ENCODE measurements around the gene HOXB3.
"Not testable (repeated sequence)": the region's sequence is repeated elsewhere in the genome, so short reads cannot be mapped to it uniquely, and the experiment has no call there.

The HOXB3 gene

DNA sequence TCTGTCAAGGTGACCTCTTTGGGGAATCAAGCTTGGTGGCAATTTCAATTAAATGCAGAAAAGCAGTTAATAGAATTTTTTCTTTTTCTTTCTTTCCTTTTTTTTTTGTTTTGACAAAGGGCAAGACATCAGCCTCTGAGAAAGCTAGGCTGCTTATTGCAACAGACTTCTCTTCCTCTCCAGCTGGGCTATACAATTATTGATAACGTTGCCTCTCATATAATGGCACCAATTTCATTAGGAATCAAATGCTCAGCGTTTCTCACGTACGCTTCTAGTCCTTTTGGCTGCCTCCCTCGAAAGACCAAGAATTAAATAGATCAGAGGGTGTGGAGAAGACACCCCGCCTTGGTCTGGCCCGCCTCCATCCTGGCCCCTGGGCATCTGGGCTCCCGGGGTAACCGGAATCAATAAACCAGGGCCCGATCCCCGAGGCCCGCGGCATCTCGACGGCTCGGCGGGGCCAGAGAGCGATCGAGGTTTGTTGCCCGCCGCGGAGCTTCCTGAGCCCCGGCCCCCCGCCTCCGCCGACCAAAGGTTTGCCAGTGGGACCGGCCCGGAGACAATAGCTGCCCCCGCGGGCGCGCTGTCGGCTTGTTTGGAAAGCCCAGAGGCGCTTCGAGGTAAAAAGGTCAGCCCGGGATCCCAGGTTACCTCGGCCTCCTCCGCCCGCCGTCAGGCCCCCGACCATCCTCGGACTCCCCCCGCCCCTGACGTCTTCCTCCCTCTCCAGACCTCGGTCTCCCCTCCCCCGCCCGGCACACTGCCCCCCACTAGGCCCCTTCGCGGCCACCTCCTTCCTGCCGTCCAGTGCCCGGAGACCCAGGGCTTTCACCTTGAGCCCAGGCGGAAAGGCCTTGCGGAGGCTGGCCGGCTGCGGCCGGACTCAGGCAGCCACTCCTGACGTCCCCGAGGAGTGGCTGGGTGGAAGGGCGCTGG lies 63.2 kb downstream of the HOXB3 start:
- no peak for DNase-seq (ENCODE audit: low read depth)

DNA sequence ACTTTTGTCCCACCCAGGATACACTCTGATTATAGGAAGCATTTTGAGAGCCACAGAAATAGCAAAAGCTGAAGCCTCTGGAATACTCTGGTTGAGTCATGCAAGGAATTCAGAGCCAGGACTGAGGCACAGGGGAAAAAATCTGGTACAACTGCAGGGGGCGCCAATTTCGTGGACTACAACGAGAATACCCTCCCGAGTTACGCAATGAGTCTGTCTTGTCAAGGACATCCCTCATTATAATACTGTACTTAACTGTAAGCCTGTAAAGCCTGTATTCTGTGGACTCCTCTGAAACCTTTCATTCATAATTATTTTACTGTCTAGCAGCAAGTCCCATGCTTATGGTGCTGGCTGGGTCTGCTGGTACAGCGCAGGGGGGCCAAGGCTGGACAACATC lies 67.0 kb downstream of the HOXB3 start:
- DNase-seq (ENCODE audit: low read depth) = no peak

DNA sequence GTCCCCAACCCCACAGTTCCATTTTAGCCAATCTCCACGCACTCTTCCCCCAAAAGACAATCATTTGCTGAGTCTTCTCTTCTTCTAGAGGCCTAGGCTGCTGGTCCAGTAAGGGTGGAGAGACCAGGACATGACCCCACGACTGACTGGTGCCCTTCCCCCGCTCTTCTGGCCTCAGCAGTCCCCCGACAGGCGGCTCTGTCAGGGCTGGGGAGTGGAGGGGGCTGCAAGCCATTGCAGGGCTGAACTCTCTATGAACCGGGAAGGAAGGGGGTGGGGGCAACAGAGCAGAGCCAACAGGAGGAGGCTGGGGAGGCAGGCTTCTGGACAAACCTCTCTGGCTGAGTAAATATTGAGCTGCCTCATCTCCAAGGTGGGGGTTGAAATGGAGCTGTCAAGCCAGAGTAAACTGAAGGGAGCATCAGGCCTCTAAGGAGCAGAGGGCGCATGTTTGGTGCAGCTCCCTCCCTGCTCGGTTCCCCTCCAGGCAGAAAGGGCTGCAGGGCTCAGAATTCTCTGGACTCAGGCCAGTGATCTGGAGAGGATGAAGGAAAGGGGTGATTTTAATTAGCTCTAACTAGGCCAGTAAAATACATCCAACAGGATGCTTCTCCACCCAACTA lies 67.9 kb downstream of the HOXB3 start:
- no peak for DNase-seq (ENCODE audit: low read depth)

DNA sequence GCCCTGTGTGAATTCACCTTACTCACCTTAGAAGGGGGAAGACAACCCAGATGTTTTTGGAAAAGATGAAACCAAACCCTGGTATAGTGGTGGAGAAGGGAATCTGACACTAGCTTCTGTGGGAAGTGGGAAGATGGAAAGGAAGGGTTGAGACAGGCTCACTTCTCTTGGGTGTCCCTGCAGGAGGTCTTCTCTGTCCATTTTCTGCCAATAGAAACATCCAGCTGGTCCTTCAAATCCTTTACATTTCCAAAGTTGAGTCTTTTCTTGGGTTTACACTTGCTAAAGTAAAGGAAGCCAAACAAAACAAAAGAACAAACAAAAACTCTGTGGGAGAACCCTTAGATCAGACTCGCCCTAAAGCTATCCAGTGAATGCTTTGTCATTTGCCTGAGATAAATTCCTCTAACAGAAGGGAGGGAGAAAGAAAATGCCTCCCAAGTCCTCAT lies 69.4 kb downstream of the HOXB3 start:
- no peak for DNase-seq (ENCODE audit: low read depth)

DNA sequence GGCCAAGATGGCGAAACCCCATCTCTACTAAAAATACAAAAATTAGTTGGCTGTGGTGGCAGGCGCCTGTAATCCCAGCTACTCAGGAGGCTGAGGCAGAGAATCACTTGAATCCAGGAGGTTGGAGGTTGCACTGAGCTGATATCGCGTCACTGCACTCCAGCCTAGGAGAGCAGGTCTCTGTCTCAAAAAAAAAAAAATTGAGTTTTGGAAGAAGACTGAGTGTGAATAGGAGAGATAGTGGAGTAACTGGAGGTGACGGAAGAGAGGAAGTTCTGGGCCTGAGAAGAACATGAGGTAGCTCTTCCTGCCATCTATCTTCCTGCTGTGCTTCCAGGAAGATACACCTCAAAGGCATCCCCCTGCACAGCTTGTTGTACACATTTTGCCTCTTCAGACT lies 70.6 kb downstream of the HOXB3 start:
- no peak for DNase-seq (ENCODE audit: low read depth)

DNA sequence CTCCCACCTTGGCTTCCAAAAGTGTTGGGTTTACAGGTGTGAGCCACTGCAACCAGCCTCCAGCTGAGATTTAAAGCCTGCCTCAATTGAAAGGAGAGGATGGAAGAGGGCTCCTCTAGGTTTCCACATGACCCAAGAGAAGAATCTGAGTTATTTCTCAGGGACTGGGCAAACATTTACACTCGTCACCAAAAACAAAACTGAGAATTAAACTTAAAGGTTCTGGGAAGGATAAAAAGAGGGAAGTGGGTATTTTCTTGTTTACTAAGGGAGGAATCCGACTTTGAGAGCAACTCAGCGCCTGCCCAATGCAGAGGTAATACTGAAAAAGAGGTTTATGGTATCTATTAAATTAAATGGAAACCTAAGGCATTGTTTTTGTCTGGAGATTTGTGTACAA lies 72.6 kb downstream of the HOXB3 start:
- no peak for DNase-seq (ENCODE audit: low read depth)

DNA sequence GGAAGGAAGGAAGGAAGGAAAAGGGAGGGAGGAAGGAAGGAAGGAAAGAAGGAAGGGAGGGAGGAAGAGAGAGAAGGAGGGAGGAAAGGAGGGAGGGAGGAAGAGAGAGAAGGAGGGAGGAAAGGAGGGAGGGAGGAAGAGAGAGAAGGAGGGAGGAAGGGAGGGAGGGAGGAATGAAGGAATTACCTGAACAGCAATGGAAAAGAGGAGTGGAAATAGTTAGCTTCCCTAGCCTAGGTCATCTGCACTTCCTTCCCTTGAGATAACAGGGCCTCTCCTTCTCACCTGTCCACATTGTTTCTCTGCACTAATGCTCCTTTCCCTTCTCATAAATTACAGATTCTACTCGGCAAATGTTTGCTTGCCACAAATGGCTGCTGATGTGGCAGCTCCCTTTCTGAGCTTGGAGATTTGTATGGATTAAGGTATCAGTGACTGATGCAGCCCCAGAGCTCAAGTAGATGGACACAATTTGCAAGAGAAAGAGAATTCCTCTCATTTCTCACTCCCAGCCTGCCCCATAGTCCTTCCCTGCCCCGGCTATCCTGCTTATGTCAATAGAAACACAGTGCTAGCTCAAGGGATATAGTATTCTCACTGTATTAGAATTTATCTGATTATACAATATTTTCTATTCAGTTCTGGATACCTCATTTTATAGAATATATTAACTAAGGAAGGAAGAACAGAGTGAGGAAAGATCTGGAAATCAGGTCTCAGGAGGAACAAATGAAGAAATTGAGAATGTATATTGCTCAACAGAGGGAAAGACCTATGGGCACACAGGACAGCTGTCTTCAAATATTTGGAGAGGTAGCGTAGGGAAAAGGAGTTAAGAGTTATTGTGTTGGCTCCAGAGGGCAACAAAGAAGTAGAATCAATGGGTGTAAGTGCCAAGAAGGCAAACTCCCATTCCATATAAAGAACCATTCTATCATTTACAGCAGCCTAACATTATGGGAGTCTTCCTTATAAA lies 73.8 kb downstream of the HOXB3 start:
- no peak for DNase-seq (ENCODE audit: low read depth)

DNA sequence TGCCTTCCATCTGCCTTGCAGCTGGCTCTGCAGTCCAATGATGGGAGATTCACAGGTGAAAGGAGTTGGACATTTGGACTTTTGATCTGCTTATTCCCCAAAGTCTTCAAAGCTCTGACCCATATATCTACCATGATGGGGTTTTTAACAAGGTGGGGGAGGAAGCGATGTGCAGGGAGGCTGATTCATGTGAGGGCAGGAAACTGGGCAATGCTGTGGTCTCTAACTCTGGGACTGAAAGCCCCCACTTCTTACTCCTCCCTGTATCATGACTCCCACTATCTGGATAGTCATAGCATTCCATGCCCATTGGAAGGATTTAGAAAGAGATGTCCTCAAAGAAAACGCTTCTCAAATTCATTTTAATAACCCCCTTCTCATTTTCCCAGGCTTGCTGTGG lies 75.6 kb downstream of the HOXB3 start:
- no peak for DNase-seq (ENCODE audit: low read depth)

DNA sequence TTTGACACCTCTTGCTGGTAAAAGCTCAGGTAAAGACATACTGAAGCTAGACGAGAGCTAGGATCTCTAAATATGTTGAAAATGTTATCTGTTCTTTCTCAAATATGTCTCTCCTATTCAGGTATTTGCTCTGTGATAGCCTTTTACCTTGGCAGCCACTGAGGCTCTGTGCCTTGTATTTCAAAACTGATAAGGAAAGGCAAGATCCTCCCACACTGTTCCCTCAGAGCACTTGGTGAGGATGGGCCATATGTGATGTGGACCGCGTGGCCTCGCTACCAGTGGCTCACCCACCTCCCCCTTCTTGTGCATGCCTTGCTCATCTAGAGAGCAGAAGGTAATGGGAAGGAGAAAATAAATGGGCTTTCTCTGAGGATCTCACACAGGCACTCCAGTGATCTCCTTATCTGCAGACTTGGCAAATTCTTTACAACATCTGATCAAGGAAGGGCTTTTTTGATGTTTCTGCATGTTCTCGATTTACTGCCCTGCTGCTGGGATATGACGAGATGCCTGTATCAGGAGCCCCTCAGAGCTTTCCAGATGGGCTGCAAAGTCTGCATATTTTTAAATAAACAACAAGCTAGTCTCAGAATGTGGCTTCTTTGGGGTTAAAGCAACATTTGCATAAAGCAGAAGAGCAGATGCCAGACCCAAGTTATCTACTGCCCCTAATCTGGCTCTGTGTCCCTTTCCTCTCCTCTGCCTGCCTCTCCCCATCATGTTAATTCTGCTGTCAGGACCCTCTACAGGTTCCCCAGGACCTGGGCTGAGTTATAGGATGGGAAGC lies 76.2 kb downstream of the HOXB3 start:
- no peak for DNase-seq (ENCODE audit: low read depth)

DNA sequence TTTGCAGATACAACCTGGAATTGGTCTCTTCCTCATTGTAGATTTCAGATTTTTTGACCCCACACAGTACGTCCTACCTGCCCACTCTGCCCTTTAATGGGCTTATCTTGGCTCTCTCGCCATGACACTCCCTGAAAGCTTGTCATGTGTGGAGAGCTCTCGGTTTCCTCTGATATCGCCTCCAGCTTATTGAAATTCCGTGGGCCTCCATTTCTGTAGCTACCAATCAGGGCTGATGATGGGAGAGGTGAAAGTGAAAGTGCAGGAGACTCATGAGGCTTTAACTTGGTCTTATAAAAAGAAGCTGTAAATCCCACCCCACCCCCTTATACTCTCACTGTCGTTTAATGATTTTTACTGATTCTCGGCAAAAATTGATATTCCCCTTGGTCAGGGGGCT lies 76.9 kb downstream of the HOXB3 start:
- no peak for DNase-seq (ENCODE audit: low read depth)

DNA sequence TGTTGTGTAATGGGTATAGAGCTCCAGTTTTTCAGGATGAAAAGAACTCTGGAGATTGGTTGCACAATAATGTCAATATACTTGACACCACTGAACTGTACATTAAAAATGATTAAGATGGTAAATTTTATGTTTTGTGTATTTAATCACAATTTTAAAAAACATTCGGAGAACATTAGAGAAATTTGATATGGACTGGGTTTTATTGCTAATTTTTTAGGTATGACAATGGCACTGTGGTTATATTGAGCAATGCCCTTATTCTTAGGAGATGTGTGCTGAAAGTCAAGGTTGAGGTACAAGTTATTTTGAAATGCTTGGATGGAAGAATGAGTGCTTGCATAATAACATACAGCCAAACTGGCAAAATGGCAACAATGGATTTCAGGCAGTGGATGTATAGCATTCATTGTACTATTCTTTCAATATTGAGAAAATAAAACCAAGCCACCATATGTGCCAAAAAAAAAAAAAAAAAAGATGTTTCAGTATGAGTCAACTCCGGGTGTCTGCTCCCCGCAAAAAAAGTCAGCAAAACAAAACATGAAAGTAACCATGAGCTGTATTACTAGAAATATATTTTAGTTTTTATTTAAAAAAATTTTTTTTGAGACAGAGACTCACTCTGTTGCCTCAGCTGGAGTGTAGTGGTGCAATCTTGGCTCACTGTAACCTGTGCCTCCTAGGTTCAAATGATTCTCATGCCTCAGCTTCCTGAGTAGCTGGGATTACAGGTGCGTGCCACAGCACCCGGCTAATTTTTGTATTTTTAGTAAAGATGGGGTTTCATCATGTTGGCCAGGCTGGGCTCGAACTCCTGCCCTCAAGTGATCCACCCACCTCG lies 79.1 kb downstream of the HOXB3 start:
- DNase-seq (ENCODE audit: low read depth) = peak; percentile 69

DNA sequence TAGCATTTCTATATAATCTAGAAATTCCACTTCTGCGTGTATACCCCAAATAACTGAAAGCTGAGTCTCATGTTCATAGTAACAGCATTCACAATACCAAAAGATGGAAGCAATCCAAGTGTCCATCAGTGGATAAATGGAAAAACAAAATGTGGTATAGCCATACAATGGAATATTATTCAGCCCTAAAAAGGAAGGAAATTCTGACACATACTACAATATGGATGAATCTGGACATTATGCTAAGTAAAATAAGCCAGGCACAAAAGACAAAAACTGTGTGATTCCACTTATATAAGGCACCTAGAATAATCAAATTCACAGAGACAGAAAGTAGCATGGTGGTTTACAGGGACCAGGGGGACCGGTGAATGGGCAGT lies 79.7 kb downstream of the HOXB3 start:
- DNase-seq (ENCODE audit: low read depth) = no peak

DNA sequence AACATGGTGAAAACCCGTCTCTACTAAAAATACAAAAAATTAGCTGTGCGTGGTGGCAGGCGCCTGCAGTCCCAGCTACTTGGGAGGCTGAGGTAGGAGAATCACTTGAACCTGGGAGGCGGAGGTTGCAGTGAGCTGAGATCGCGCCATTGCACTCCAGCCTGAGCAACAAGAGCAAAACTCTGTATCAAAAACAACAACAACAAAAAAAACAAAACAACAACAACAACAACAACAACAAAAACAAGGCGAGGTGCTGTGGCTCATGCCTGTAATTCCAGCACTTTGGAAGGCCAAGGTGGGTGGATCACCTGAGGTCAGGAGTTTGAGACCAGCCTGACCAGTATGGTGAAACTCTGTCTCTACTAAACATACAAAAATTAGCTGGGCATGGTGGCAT lies 80.3 kb downstream of the HOXB3 start:
- not testable (repeated sequence) for DNase-seq (ENCODE audit: low read depth)

DNA sequence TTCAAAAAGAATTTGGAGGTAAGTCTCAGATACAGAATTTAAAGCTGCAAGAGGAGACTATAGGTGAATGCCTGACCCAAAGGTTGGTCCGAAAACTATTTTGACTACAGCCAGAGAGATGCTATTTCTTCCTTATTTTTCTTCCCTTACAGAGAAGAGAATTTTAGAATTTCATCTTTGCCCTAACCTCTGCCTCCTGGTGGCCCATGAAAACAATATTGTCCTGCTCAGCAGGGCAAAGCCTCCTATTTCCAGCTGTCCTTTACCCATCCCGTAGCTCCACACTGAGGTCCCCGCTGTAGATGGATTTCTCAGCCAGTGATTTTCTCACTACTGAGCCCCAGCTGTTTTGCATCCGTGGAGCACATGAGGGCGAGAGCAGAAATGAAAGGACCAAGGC lies 83.8 kb downstream of the HOXB3 start:
- DNase-seq (ENCODE audit: low read depth) = no peak

DNA sequence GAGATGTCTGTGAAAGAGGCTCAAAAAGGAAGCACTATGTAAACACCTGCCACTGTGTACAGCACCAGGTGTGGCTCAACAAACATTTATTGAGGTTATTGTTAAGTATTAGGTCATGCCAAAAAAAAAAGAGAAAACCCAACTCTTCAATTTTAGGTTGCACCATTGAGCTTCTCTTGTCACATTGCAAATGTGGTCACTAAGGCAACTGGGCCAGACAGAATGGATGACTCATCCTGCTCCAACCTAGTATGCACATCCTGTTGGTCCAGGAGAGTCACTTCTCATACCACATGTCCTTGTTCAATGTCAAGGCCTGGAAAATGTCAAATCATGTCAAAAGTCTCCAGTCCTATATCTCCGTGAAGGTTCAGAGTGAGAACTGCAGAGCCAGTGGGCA lies 84.3 kb downstream of the HOXB3 start:
- peak; percentile 43 for DNase-seq (ENCODE audit: low read depth)

DNA sequence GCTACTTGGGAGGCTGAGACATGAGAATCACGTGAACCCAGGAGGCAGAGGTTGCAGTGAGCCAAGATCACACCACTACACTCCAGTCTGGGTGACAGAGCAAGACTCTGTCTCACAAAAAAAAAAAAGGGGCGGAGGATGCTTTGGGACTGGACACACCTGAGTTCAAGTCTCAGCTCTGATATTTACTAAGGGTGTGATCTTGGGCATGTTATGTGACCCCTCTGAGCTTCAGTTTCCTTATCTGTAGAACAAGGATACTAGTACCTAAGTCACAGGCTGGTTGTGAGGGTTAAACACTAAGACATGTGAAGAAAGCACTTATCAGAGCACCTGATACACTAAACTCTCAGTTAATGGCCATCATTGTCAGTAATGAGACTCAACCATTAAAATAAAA lies 85.1 kb downstream of the HOXB3 start:
- DNase-seq (ENCODE audit: low read depth) = no peak

DNA sequence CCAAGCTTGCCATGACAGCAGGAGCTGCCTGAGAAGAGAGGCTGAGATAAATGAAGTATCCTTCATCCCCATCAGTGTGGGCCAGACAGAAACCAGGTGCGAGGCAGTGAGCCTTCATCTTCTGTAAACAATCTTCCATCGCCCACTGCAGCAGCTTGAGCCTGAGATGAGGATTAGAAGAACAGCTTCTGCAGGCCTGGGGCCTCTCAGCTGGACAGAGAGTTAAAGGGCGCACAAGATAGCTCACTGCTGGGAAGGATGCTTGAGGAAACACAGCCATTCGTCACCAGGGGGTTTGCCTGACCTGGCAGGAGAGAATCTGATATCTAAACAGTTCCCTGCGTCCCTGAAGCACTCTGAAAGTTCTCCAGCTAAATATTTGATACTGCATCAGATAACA lies 86.3 kb downstream of the HOXB3 start:
- no peak for DNase-seq (ENCODE audit: low read depth)

DNA sequence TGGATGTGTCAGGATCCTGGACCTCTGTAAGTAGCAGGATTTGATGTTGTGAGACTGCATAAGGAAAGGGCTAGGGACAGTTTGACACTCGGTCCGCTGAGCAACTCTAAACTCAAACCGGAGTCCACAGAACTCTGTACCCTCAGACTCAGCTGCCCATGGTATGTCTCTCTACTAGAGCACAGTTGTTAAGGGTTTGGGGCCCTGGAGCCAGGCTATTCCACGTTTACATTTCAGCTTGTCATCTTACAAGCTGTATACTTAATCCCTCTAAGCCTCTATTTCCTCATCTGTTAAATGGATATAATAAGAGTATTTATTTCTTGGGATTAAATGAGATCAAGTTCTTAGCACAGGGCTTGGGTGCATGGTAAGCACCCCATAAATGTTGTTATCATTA lies 87.1 kb downstream of the HOXB3 start:
- no peak for DNase-seq (ENCODE audit: low read depth)

DNA sequence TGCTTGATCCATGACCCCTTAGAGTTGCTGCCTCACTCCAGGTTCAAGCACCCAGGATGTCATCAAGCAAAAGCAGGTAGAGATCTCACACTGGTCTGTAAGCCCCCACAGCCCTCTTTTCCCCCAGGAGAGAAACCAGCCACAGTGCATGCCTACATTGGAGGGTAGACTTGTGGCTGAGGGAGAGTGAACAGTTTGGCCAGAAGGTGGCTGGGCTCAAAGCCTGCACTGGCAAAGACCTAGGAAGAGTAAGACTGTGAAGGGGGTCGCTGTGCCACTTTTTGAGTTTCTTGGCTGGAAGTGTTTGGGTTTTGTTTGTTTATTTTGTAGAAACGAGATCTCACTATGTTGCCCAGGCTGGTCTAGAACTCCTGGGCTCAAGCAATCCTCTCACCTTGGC lies 87.7 kb downstream of the HOXB3 start:
- no peak for DNase-seq (ENCODE audit: low read depth)
